GM12878 (cell line): Measurements from ENCODE around the gene ASZ1. TPM values are rescaled to one million over a fixed set of nuclear protein-coding genes. Genes with fewer than 3 reads are reported as not detected.

Experiments used
- ATAC-seq: fragments of 200-7000 bp; cut with Tn5 transposase; 3 replicates; pipeline ENCODE4 v1.9.1; 2020; ENCODE audit warnings: mild to moderate bottlenecking, moderate library complexity
- BruUV-seq: library from RNA; stranded (reverse); fragments of 400-500 nt; replicated peaks from 2 replicates; lab custom pipeline; 2021; lab: Mats Ljungman, UMichigan
- CTCF ChIA-PET: fragments of 300-600 bp; sonication (Branson Sonifier 250); formaldehyde crosslinking; extraction: SDS; loops from one replicate; lab custom pipeline; 2021; ENCODE audit warnings: inconsistent platforms; lab: Yijun Ruan, JAX
- POLR2A ChIA-PET: fragments of 350-600 bp; formaldehyde crosslinking; extraction: SDS; loops from one replicate; lab custom pipeline; 2021; ENCODE audit warnings: inconsistent platforms; lab: Charles Lee
- RAD21 ChIA-PET: fragments of 300-600 bp; sonication (Branson Sonifier 250); formaldehyde crosslinking; loops from one replicate; lab custom pipeline; 2023; ENCODE audit warnings: antibody characterized with exemption; ENCODE audit not compliant: unreplicated experiment; lab: Charles Lee
- SMC1A ChIA-PET: fragments of 300-600 bp; sonication (Branson Sonifier 250); formaldehyde crosslinking; loops from one replicate; lab custom pipeline; 2023; ENCODE audit not compliant: unreplicated experiment, uncharacterized antibody; lab: Charles Lee
- DNase-seq: peaks from one replicate; pipeline ENCODE4 v3.0.0-alpha.2; 2011; ENCODE audit warnings: low read depth, low spot score
- FAIRE-seq: peaks from 3 replicates; lab custom pipeline; 2011; peaks lifted over from hg19 to GRCh38; lab: Jason Lieb, UNC
- H2AFZ ChIP-seq: 2 replicates; pipeline ENCODE4 v1.6.0; 2011; ENCODE audit warnings: low read depth, low read length, control low read depth; ENCODE audit not compliant: control insufficient read depth
- H3K27ac ChIP-seq: 2 replicates; pipeline ENCODE4 v1.5.1; 2011; ENCODE audit warnings: control low read depth; ENCODE audit not compliant: control insufficient read depth, insufficient read depth
- H3K27me3 ChIP-seq, 2 experiments: replicated peaks in 1 of 2; 2 replicates each; pipeline versions ENCODE4 v1.6.0 to v1.6.1; 2011; ENCODE audit warnings: low read length in 1 of 2; ENCODE audit not compliant: control insufficient read depth in 2 of 2, insufficient read depth in 2 of 2
- H3K36me3 ChIP-seq, 2 experiments: 2 replicates each; pipeline ENCODE4 v1.5.1; 2011; ENCODE audit warnings: low read length in 1 of 2; ENCODE audit not compliant: control insufficient read depth in 2 of 2, insufficient read depth in 2 of 2
- H3K4me1 ChIP-seq: 2 replicates; pipeline ENCODE4 v1.6.1; 2011; ENCODE audit warnings: mild to moderate bottlenecking, low read length, moderate library complexity, mixed read lengths; ENCODE audit not compliant: control insufficient read depth, insufficient read depth
- H3K4me2 ChIP-seq: 2 replicates; pipeline ENCODE4 v1.6.0; 2011; ENCODE audit warnings: control low read depth; ENCODE audit not compliant: control insufficient read depth, insufficient read depth
- H3K4me3 ChIP-seq: fragments of 200-600 bp; sonication (generic); 2 replicates; pipeline ENCODE4 v1.5.1; 2016
- H3K79me2 ChIP-seq: 2 replicates; pipeline ENCODE4 v1.6.0; 2011; ENCODE audit warnings: low read length; ENCODE audit not compliant: control insufficient read depth, insufficient read depth
- H3K9ac ChIP-seq: 2 replicates; pipeline ENCODE4 v1.8.0; 2011; ENCODE audit warnings: low read length, control low read depth, mixed read lengths; ENCODE audit not compliant: control insufficient read depth, insufficient read depth
- H3K9me3 ChIP-seq: replicated peaks from 3 replicates; pipeline ENCODE4 v1.5.1; 2011; ENCODE audit warnings: mild to moderate bottlenecking, low read length; ENCODE audit not compliant: control insufficient read depth, insufficient read depth
- H4K20me1 ChIP-seq: 2 replicates; pipeline ENCODE4 v1.6.0; 2011; ENCODE audit not compliant: control insufficient read depth, insufficient read depth
- CREM ChIP-seq: IDR thresholded peaks from 2 replicates; pipeline ENCODE4 v1.6.1; 2014; ENCODE audit warnings: antibody characterized with exemption, low read depth
- CTCF ChIP-seq, 3 experiments: IDR thresholded peaks in 2 of 3; conservative IDR thresholded peaks in 1 of 3; 2 replicates each; pipeline ENCODE4 v1.5.1; 2011; ENCODE audit warnings: low read depth in 3 of 3, low read length in 3 of 3, mild to moderate bottlenecking in 3 of 3, control low read depth in 2 of 3, moderate library complexity in 2 of 3, inconsistent platforms in 1 of 3, mixed read lengths in 1 of 3; ENCODE audit not compliant: control insufficient read depth in 2 of 3, insufficient read depth in 1 of 3; ENCODE audit errors: extremely low read depth in 1 of 3
- JUND ChIP-seq: IDR thresholded peaks from 2 replicates; pipeline ENCODE4 v1.6.1; 2012; ENCODE audit warnings: low read depth, mild to moderate bottlenecking, low read length, improper control_type of control experiment, moderate library complexity
- RAD21 ChIP-seq: IDR thresholded peaks from 2 replicates; pipeline ENCODE4 v1.6.1; 2011; ENCODE audit warnings: mild to moderate bottlenecking, low read depth, low read length, moderate library complexity; ENCODE audit not compliant: insufficient read depth
- SMC3 ChIP-seq: IDR thresholded peaks from 2 replicates; pipeline ENCODE4 v1.6.1; 2011; ENCODE audit warnings: low read length, improper control_type of control experiment, borderline replicate concordance
- WGBS: methylation state at CpG from one replicate; pipeline ENCODE4 v1.1.6; 2016; ENCODE audit warnings: low lambda C conversion rate; ENCODE audit not compliant: insufficient replicate concordance, insufficient coverage; ENCODE audit errors: missing lambda C conversion rate; 5-methylcytosine and 5-hydroxymethylcytosine counted together
- in situ Hi-C: fragments of 300-500 bp; cut with MboI; formaldehyde crosslinking; loops from 9 replicates; pipeline ENCODE4 v1.14.3; 2018; ENCODE audit warnings: mixed read lengths
- intact Hi-C: fragments of 100-400 bp; cut with micrococcal nuclease; formaldehyde crosslinking; loops from one replicate; pipeline ENCODE4 v1.14.2; 2022; ENCODE audit not compliant: unreplicated experiment
- polyA plus RNA-seq, 11 experiments: library from polyadenylated mRNA; depleted of rRNA in 4 of 11; unstranded in 6 of 11; stranded (reverse) in 5 of 11; fragments of >200 nt; fragmentation: Nextera tagmentation in 4 of 11; fragmentation: Illumina TruSeq in 1 of 11; extraction: Ambion mirVana in 4 of 11; extraction: Trizol in 1 of 11; gene quantifications; 1 replicate in 1 of 11; 2 replicates in 10 of 11; pipeline versions ENCODE4 v1.2.1 to v1.2.3, GENCODE V29; 2011 to 2016; ENCODE audit warnings: inconsistent platforms in 2 of 11, missing spikeins in 2 of 11, low read depth in 1 of 11
- total RNA-seq, 4 experiments: library from RNA; depleted of rRNA in 3 of 4; stranded (reverse); fragments of >200 nt in 3 of 4; fragmentation: Illumina TruSeq in 1 of 4; extraction: Trizol in 1 of 4; gene quantifications; 2 replicates each; pipeline versions ENCODE4 v1.2.1 to v1.2.3, GENCODE V29; 2013 to 2021

ASZ1 gene
- total and polyA plus RNA-seq, 10 of the 15 experiments (the other 5 are each of a cell fraction or from before 2014, with no cell fraction given) = 0.04 to 0.09 (median 0.06) TPM; not detected in 5

GRCh38 chr7:117459735-117460134 is 32.4 kb upstream of the ASZ1 start:
- RAD21 ChIA-PET = interaction anchor here (0.6 to 2.6 kb wide), 19 partner anchors 8 to 581 kb away, joined by 3 to 52 read pairs (median 4); partner anchors contain the start of gene CFTR
- Histone ChIP-seq H3K27ac (no peak overlapping the region), H3K79me2 (no peaks in the 10 kb centered on the region), H3K9ac (no peak overlapping the region), H3K4me1 (no peaks in the 10 kb centered on the region), H3K4me2 (no peak overlapping the region), H3K4me3 (no peak overlapping the region), H3K36me3 (no peaks in the 10 kb centered on the region), H3K27me3 (no peaks in the 10 kb centered on the region), H4K20me1 (no peaks in the 10 kb centered on the region)
- no peak for DNase-seq
- CTCF ChIA-PET = interaction anchor here (0.6 to 4.6 kb wide), 47 partner anchors 8 to 746 kb away, joined by 3 to 88 read pairs (median 5); partner anchors contain the start of gene CFTR
- BruUV-seq = no TSS peak
- in situ Hi-C loops (no loop called here), intact Hi-C loops (loop anchor here (1.0 to 5.0 kb wide), 2 partner anchors 57 to 257 kb away; no protein-coding TSS in a partner anchor)
- no peak for FAIRE-seq
- SMC1A ChIA-PET = interaction anchor here (0.6 to 3.2 kb wide), 37 partner anchors 9 to 735 kb away, joined by 3 to 53 read pairs (median 4); no protein-coding TSS in a partner anchor
- POLR2A ChIA-PET = interaction anchor here (1.2 kb wide), 2 partner anchors 15 to 22 kb away, joined by 3 read pairs; no protein-coding TSS in a partner anchor
- no peak for ATAC-seq
- no peak for TF ChIP-seq JUND
- TF ChIP-seq, all 136 proteins: peak for 0
- no peaks in the 10 kb centered on the region for H3K9me3 ChIP-seq
- H2AFZ ChIP-seq = no peak overlapping the region

GRCh38 chr7:117458977-117459583 is 31.8 kb upstream of the ASZ1 start:
- SMC1A ChIA-PET = interaction anchor here (0.6 to 3.2 kb wide), 43 partner anchors 9 to 736 kb away, joined by 3 to 53 read pairs (median 4); no protein-coding TSS in a partner anchor
- TF ChIP-seq CTCF (IDR thresholded peaks at IDR 0.05 in 2 of 3, conservative IDR thresholded peaks at IDR 0.05 in 1 of 3; ENCODE audit: control insufficient read depth in 2 of 3, extremely low read depth in 1 of 3, insufficient read depth in 1 of 3, low read depth in 3 of 3, low read length in 3 of 3) = peak; percentile 38 to 56 (median 51); a peak in 5 of 6 replicates
- TF ChIP-seq CREM = no peak
- peak; percentile 71 for TF ChIP-seq RAD21
- TF ChIP-seq SMC3 = peak; percentile 79
- CTCF ChIA-PET = interaction anchor here (0.6 to 4.6 kb wide), 49 partner anchors 9 to 746 kb away, joined by 3 to 88 read pairs (median 4); partner anchors contain the start of gene CFTR
- Histone ChIP-seq H3K9me3 (no peaks in the 10 kb centered on the region), H4K20me1 (no peaks in the 10 kb centered on the region), H3K36me3 (no peaks in the 10 kb centered on the region), H3K79me2 (no peaks in the 10 kb centered on the region), H3K4me1 (no peaks in the 10 kb centered on the region), H3K27me3 (no peaks in the 10 kb centered on the region), H3K27ac (no peak overlapping the region), H3K4me3 (no peak overlapping the region), H3K4me2 (no peak overlapping the region), H3K9ac (no peak overlapping the region), H2AFZ (no peak overlapping the region)
- RAD21 ChIA-PET = interaction anchor here (0.5 to 2.6 kb wide), 26 partner anchors 9 to 582 kb away, joined by 3 to 52 read pairs (median 4); partner anchors contain the start of gene CFTR
- POLR2A ChIA-PET = interaction anchor here (1.2 kb wide), 1 partner anchor 16 kb away, joined by 3 read pairs; no protein-coding TSS in a partner anchor
- intact Hi-C loops = loop anchor here (1.0 to 5.0 kb wide), 3 partner anchors 57 to 257 kb away; no protein-coding TSS in a partner anchor
- WGBS = 44% methylated on average over 3 of the region's 3 CpGs
- ATAC-seq (peak; percentile 61), FAIRE-seq (peak; percentile 35), DNase-seq (no peak)
- no TSS peak for BruUV-seq
- in situ Hi-C loops = no loop called here
